ENCODE results near the gene SEPTIN8. TPM values are rescaled to one million over a fixed set of nuclear protein-coding genes. Genes with fewer than 3 reads are reported as not detected.

The SEPTIN8 gene
- total RNA-seq, 1 experiment from 2014 or later, result 38.2 TPM

- Histone ChIP-seq H4K91ac (ENCODE audit: insufficient read length, low read depth, low read length) (no peak overlapping the region), H3T11ph (ENCODE audit: low read length) (no peak overlapping the region), H3K4me2 (ENCODE audit: insufficient read depth, insufficient read length, low read length) (no peak overlapping the region), H3K27me3 (ENCODE audit: insufficient read depth, low read length) (no peaks in the 10 kb centered on the region), H3K4me1 (ENCODE audit: insufficient read depth, low read length) (no peaks in the 10 kb centered on the region), H3K79me1 (ENCODE audit: insufficient read depth, low read depth, low read length, poor library complexity, severe bottlenecking) (no peaks in the 10 kb centered on the region), H3K56ac (ENCODE audit: insufficient read length, low read depth, low read length) (no peak overlapping the region), H3K9ac (ENCODE audit: extremely low read depth, insufficient read length, low read length) (no peak overlapping the region), H2AFZ (ENCODE audit: low read length) (no peak overlapping the region), H3K27ac (ENCODE audit: insufficient read length, low read depth, low read length) (no peak overlapping the region), H3K79me2 (ENCODE audit: insufficient read depth, low read length) (no peaks in the 10 kb centered on the region), H3K14ac (ENCODE audit: insufficient read depth, low read length) (no peak overlapping the region), H2BK120ac (ENCODE audit: low read depth, low read length, poor library complexity, severe bottlenecking) (no peak overlapping the region), H2AK5ac (ENCODE audit: insufficient read length, low read length) (no peak overlapping the region), H3K23me2 (ENCODE audit: insufficient read length, low read depth, low read length, poor library complexity, severe bottlenecking) (no peaks in the 10 kb centered on the region), H3K9me3 (ENCODE audit: control insufficient read depth, low read depth, low read length) (no peaks in the 10 kb centered on the region), H2BK5ac (ENCODE audit: insufficient read length, low read length) (no peak overlapping the region), H2BK12ac (ENCODE audit: insufficient read length, low read depth, low read length) (no peak overlapping the region), H3K18ac (ENCODE audit: insufficient read length, low read depth, low read length) (no peak overlapping the region), H3K23ac (ENCODE audit: insufficient read length, low read depth, low read length) (no peak overlapping the region), H3K4ac (ENCODE audit: low read depth, low read length) (no peak overlapping the region), H4K20me1 (ENCODE audit: control insufficient read depth, insufficient read depth, insufficient read length) (no peaks in the 10 kb centered on the region), H2BK15ac (ENCODE audit: low read depth, low read length) (no peak overlapping the region), H2BK20ac (ENCODE audit: low read depth, low read length, poor library complexity, severe bottlenecking) (no peak overlapping the region), H4K5ac (ENCODE audit: insufficient read length, low read depth, low read length) (no peak overlapping the region), H4K8ac (replicated peaks; ENCODE audit: insufficient read length, low read depth, low read length) (no peak overlapping the region)
- no CpG with 5 or more reads among the region's 2 CpGs for WGBS (ENCODE audit: extremely low coverage, insufficient read length, low lambda C conversion rate)
- H3K4me3 Mint-ChIP-seq, result no peak overlapping the region
- TF ChIP-seq CTCF (conservative IDR thresholded peaks at IDR 0.05), result no peak
- H3K27ac Mint-ChIP-seq, result no peak overlapping the region
- H3K27me3 Mint-ChIP-seq (ENCODE audit: low read depth), result peaks cover 2% of the 10 kb centered on the region
- peaks cover 7 to 15% of the 10 kb centered on the region in 2 experiments for H3K4me1 Mint-ChIP-seq
- peaks cover 0 to 6% (median 5%) of the 10 kb centered on the region in 3 experiments; a peak in 3 of 7 replicates for H3K36me3 Mint-ChIP-seq (ENCODE audit: insufficient read depth in 1 of 3, low read depth in 3 of 3)
- no peak for DNase-seq
- no peaks in the 10 kb centered on the region for H3K9me3 Mint-ChIP-seq
Observed at GRCh38 chr5:132734687-132735086, 42.4 kb downstream of the SEPTIN8 start.

All from H9 (cell line).